ENCODE results near the gene GPR162.

The GPR162 gene

GRCh38 chr12:6837370-6838060, 15.9 kb downstream of the GPR162 start:
- no peak for DNase-seq

- DNase-seq: no peak
Measured at GRCh38 chr12:6838854-6839253, 17.2 kb downstream of the GPR162 start.

- DNase-seq: no peak
Measured at GRCh38 chr12:6839482-6840201, 18.0 kb downstream of the GPR162 start.

GRCh38 chr12:6840330-6840729, 18.7 kb downstream of the GPR162 start:
- no peak for DNase-seq

- DNase-seq: no peak
Measured at GRCh38 chr12:6840761-6841515, 19.3 kb downstream of the GPR162 start, which contains the start of gene GNB3. Gene GNB3 (plus strand): TSS chr12:6840925. CDS start chr12:6841288, 363 bp downstream.

GRCh38 chr12:6842075-6842474, 20.5 kb downstream of the GPR162 start:
- DNase-seq: no peak

GRCh38 chr12:6843118-6843902, 21.7 kb downstream of the GPR162 start:
- no peak for DNase-seq

GRCh38 chr12:6845395-6845794, 23.8 kb downstream of the GPR162 start:
- no peak for DNase-seq

GRCh38 chr12:6846316-6846869, 24.8 kb downstream of the GPR162 start:
- DNase-seq: no peak

GRCh38 chr12:6847676-6848075, 26.1 kb downstream of the GPR162 start:
- DNase-seq: no peak

- DNase-seq: no peak
Measured at GRCh38 chr12:6849427-6849826, 27.8 kb downstream of the GPR162 start.

- no peak for DNase-seq
Measured at GRCh38 chr12:6849976-6850560, 28.4 kb downstream of the GPR162 start.

- DNase-seq: no peak
Measured at GRCh38 chr12:6850796-6851152, 29.2 kb downstream of the GPR162 start.

GRCh38 chr12:6851153-6851920, 29.7 kb downstream of the GPR162 start, which contains the start of gene CDCA3:
Gene CDCA3 (minus strand): TSS chr12:6851286. CDS start chr12:6850952, 334 bp downstream.
- peak; percentile 91 for DNase-seq

GRCh38 chr12:6851921-6852650, 30.5 kb downstream of the GPR162 start, which contains the start of gene USP5:
Gene USP5 (plus strand): TSS chr12:6852150. CDS start chr12:6852180, 30 bp downstream.
- peak; percentile 99 for DNase-seq

- peak; percentile 74 for DNase-seq
Measured at GRCh38 chr12:6852651-6853354, 31.2 kb downstream of the GPR162 start.

- no peak for DNase-seq
Measured at GRCh38 chr12:6853626-6854025, 32.0 kb downstream of the GPR162 start.

GRCh38 chr12:6854036-6854435, 32.4 kb downstream of the GPR162 start:
- DNase-seq: no peak

- DNase-seq: no peak
Measured at GRCh38 chr12:6855322-6855721, 33.7 kb downstream of the GPR162 start.

- DNase-seq: no peak
Measured at GRCh38 chr12:6858799-6859198, 37.2 kb downstream of the GPR162 start.
